ENCODE results near the gene P4HA3.
"Not testable (repeated sequence)": the region's sequence is repeated elsewhere in the genome, so short reads cannot be mapped to it uniquely, and the experiment has no call there.

P4HA3 gene

DNA sequence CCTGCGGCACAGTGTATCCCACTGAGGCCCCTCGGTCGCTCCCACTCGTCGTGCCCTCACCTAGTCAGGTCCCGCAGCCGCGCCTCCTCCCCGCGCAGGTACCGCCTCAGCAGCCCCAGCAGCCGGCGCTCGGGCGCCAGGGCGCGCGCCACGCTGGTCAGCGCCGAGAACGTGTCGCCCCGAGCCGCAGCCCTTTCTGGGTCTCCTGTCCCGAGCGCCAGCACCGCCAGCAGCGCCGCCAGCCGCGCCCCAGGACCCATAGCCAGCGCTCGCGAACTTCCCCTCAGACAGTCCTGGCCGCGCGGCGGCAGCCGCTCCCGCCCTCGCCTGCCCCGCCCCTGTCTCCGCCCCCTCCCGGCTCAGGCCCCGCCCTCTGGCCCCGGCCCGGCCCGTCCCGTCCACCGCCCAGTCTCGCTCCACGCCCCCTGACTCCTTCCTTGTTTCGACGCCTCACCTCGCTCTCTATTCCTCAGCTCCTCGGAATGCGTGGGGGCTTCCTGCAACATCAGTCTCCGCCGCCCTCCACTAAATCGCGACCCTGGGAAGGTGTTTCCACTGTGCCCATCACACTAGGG lies at the start of gene P4HA3:
P4HA3 (minus strand) TSS at position 289 of the 575 bp plus-strand sequence; CDS start at position 260, 29 bp downstream.
- DNase-seq = no peak

DNA sequence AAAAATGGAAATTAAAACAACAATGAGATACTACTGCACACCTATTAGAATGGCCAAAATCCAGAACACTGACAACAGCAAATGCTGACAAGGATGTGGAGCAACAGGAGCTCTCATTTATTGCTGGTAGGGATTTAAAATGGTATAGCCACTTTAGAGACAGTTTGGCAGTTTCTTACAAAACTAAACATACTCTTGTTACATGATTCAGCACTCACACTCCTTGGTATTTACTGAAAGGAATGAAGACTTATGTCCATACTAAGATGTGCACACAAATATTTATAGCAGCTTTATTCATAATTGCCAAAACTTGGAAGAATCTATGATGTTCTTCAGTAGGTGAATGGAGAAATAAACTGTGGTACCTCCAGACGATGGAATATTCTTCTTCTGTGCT lies 46.0 kb upstream of the P4HA3 start:
- no peak for DNase-seq

DNA sequence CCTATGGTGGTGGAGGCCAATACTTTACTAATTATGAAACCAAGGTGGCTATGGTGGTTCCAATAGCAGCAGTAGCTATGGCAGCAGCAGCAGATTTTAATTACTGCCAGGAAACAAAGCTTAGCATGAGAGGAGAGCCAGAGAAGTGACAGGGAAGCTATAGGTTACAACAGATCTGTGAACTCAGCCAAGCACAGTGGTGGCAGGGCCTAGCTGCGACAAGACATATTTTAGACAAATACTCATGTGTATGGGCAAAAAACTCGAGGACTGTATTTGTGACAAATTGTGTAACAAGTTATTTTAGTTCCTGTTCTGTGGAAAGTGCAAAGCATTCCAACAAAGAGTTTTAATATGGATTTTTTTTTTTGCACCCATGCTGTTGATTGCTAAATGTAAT lies 44.2 kb upstream of the P4HA3 start:
- DNase-seq = no peak

DNA sequence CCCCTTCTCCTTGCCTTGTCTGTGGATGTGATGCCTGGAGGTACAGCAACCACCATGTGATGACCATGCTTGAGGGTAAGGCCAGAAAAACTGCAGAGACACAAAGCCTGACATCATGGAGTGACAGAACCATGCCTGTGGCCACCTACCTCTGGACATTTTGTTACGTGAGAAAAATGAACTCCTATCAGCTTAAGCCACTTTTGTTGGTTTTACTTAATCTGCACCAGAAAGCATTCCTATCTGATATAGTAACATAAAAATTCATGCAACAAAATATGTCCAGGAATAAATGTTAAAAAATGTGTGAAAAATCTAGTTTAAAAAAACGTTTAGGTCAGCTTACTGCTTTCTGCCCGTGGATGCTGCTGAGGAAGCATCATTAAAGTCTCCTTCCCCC lies 42.6 kb upstream of the P4HA3 start:
- DNase-seq = no peak

DNA sequence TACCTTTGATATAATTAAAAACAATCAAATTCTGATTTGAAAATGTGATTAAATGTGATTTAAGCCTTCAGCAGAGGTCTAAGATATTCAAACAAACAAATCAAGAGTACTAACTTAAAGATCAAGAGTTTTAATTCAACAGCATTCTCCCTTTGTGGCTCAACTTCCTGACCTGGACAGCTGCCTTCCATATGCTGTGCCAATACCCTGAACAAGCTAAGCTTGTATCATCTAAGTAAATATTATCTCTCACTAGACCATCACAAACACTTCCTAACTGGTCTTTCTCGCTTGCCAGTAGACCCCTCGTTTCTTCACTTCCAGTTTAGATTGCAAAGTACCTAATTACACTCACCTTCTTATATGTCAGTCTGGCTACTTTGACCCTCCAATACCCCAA lies 35.9 kb upstream of the P4HA3 start:
- no peak for DNase-seq

DNA sequence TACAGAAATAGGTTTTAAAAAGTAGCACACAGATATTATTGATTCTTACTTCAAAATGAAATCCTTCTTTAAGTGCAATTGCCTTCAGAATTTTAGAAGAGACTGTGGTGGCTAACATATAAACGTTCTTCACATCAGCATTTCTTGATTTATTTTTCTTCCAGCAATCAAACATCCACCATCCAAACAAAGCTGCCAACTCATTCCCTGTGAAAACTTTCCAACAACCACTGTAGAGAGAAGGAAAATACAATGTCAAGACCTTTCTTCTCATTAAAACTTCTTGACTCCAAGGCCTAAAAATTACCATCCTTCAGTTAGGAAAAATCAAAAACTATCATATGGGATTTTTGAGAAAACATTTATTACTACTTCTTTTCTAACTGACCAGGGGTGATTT lies 34.0 kb upstream of the P4HA3 start:
- no peak for DNase-seq

DNA sequence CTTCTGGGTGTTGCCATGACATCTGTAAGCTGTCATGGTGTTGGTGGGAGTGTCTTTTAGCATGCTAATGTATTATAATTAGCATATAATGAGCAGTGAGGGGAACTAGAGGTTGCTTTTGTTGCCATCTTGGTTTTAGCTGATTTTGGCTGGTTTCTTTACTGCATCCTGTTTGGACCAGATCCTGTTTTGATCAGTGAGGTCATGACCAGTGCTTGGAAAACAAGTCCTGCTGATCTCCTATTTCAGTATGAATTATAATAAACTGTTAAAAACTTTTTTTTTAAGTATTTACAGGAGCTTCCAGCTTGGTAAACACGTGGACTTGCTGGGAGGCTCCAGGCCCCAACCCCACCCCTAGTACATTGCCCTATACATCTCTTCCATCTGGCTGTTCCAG lies 30.5 kb upstream of the P4HA3 start:
- DNase-seq = no peak

DNA sequence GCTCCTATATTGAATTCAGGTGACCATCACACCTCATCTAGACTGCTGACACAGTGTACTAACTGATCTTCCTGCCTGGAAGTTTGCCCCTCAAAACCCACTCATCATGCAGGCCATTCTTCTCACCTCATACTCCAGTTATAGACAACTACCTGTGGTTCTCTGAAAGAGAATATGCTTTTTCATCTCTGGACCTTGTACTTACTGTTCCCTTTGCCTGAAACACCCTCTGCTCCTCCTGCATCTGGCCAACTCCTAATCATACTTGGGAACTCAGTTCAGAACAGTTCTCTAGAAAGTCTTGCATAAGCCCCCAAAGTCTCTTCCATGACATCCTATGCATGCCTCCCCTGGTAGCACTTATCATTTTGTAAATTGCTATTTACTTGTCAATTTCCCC lies 28.2 kb upstream of the P4HA3 start:
- no peak for DNase-seq

DNA sequence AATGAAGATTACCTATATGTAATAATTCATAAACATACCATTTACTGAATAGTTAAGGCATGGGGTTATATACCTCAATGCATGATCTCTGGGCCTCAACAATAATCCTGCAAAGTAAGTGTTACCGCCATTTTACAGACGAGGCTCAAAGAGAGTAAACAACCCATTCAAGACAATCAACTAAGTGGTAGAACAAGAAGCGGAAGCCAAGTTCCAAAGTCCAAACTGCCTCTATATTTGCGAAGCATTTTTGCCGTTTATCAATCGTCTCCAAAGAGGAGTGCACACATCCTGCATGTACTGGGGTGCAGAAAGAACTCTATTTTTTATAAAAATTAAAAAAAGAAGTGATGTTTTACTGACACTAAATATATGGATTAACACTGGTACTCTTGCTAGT lies 27.5 kb upstream of the P4HA3 start:
- DNase-seq = no peak

DNA sequence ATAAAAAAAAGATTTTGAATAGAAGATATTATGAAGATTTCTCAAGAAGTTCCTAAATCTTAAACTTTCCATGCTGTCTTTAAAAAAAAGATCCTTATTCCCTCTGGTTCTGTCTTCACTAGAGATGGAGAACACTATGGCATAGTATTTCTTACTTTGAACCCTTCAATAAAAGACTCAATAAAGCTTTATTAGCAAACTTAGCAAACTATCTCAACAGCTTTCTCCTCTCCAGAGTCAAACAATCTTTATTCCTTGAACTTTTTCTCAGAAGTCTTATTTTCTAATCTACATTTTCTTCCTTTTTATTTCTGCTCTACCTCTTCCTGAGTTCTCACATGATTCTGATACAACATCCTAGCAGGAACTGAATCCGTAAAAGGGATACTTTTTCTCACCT lies 21.8 kb upstream of the P4HA3 start:
- no peak for DNase-seq

DNA sequence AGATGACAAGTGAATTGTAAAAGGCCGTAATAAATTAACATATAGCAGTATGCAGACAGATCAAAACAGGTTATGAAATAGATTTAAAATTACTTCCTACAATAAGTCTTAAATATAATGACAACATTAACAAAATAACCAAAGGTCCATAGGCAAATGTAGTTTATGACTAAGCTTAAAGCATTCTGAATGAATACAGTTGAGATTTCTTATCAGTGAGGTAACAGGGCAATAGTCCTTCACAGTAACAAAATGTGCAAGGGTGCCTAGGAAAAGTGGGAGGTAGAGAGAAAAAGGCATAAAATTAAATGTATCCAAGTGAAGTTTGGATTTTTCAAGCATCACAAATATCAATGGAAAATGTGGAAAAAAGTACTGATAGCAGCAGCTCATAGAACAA lies 20.9 kb upstream of the P4HA3 start:
- DNase-seq = no peak

DNA sequence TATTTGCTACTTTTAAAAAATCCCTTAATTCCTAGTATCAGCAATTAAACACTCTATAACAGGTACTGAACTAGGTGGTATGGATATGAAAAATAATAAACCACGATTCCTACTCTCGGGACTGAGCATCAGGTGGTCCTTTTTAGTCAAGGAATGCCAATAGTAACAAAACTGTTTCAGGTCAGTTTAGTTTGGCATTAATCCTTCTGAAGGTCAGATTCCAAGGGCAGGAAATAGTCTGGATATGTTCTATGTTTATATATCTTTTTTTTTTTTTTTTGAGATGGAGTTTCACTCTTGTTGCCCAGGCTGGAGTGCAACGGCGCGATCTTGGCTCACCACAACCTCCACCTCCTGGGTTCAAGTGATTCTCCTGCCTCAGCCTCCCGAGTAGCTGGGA lies 19.6 kb upstream of the P4HA3 start:
- not testable (repeated sequence) for DNase-seq

DNA sequence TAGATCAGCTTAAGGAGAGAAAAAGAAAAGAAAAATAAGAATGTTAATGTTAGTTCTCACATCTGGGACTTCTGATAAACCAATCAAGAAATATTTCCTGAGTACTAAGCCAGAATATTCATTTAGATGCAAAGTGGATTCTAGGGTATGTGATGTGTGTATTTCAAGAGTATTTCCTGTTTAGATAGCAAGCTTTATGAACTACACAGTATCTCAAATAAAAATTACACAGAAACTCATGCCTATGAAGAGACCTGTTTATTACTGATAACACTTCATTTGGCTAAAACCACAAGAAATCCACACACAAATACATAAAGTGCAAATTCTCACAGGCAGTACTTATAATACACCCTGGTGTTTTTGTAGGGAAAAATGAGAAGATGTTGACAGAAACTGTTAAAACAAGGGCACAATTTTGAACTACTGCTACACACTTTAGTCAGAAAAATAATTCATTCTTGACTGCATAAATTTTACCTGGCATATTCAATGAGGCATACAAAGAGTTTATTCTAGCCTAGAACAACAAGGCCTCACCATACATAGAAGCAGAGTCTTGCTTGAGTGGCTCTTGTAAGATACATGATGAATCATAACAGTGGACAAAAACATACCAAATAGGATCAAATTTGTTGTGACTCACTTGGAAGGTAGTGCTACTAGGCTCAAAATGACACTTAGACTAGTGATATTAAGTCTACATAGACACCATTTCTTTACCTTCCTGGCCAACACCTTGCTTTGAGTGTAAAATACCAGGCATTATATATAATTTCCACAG lies 18.8 kb upstream of the P4HA3 start:
- DNase-seq = no peak

DNA sequence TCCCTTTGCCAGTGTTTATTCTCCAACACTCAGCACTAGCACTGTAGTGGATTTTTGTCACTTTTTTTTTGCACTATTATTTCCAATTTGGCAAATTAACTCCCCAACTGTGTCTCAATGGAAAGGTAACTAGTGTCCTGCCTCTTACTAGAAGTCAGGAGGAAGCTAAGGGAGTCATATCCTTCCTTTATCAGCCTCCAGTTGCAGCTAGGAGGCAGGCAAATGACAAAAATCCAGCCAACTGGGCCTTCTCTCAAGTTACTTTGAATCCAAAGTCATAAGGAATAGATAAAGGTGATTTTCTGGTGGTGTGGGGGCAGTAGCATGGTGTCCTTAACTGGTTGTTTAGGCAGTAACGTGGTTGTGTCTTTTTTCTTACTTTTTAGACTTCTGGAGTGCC lies 15.6 kb upstream of the P4HA3 start:
- no peak for DNase-seq

DNA sequence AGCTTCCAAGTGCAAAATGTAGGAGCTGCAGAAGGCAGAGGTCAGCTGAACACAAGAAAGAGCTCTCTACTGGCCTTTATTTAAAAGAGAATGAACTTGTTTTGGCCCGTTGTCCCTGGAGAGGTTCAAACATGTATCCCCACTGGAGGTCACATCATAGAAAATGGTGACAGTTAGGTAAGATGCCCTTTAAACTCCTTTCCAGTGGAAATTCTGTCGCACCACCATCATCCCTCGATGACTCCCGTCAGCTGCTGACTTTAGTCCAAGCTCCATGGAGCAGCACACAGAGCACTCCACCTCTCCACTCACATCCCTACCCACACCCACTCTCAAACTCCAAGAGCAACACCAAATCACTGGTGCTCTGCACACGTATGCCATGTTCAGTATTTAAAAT lies 15.2 kb upstream of the P4HA3 start:
- no peak for DNase-seq

DNA sequence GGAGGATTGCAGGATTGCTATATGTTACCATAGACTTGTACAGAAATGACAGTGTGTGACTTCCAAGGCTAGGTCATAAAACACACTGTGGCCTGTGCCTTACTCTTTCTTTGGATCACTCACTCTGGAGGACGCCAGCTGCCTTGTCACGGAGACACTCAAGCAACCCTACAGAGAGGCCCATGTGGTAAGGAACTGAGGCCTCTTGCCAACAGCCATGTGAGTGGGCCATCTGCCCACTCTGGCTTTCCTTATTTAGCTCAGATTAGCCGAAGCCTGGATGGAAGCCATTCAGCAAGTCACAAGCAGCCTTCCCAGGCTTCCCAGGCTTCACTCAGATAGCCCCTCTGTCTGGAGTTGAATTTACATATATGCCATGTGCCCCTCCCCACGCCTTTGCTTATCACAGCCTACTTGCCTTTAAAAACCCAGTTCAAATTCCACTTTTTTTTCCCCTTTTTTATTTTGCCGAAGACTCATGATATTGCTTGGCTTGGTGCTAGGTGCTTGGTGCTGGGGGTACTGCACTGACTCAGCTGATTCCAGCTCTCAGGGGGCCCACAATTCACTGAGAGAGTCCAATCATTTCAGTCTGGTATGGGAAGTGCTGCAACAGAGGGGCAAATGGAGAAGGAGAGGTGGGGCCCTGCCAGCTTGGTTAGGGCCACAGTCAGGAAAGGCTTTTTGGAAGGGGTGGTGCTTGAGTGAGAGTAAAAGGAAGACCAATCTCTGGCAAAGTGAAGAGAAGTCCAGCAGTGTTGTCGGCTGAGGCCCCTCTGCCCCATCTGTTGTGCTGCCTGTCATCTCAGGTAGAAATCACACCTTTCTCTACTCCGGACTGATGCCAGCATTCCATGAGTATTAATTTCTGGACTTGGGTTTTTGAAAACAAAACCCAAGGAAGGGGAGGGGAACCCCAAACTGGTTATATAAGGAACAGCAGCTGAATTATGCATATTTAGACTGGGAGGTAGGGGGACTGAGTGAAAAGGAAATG lies 14.5 kb upstream of the P4HA3 start:
- peak; percentile 73 for DNase-seq

DNA sequence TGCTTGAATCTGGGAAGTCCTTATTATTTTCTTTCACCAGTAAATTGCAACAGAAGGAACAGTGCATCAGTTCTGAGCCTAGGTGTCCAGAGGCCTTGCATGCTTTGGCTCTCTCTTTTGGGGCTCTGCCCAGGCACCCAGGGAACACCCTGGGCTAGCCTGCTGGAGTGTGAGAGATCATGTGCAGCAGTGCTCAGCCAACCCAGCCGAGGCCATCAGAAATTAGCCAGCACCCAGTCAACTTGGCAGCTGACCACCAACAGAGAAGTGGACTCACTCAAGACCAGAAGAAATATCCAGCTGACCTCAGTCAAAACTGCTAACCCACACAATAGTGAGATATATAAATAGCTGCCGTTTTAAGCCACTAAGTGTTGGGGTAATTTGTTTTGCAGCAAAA lies 11.2 kb upstream of the P4HA3 start:
- no peak for DNase-seq

DNA sequence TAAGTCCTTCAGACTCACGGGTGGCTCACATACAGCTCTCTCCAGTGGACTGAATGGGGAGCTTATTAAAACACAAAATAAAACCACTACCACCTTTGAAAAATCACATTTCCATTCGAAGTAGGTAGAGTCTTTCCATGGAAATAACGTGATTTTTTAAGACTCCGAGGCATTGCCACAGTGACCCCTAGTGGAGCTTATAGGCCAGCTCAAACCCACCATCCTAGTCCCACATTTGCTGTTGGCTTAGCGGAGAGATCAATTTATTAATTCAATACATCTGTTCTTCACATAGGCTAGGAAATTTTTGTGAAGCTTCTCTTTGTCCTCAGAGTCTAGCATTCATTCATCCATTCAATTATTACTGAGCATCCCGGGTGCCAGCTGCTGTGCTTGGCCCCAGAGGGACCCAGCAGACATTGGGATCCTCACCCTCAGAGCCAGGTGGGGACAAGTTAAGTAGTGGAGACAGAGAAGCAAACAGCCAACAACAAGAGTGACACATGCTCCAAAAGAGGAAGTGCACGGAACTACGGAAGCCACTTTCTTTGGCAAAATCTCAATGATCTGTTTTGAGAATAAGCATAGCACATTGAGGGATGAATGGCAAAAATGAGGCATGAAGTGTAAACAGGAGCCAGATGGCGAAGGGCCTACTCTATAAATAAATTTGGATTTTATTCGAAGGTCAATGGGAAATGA lies 10.2 kb upstream of the P4HA3 start:
- no peak for DNase-seq

DNA sequence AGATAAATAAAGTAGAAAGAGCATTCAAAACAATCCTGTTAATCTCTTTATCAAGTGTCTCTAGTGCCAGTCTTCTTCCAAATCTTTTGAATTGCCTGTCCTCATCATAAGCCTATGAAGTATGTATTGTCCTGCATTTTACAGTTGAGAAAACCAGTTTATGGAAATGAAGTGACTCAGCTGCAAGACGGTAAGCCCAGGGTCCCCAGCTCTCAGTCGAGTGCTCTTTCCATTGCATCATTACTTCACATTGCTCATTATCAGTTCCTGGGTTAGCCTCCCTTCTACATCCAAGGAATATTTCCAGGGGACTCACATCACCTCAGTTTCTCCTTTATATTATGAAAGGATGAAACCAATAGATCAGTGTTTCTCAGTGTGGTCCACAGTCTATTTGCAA lies 9.1 kb upstream of the P4HA3 start:
- DNase-seq = no peak

DNA sequence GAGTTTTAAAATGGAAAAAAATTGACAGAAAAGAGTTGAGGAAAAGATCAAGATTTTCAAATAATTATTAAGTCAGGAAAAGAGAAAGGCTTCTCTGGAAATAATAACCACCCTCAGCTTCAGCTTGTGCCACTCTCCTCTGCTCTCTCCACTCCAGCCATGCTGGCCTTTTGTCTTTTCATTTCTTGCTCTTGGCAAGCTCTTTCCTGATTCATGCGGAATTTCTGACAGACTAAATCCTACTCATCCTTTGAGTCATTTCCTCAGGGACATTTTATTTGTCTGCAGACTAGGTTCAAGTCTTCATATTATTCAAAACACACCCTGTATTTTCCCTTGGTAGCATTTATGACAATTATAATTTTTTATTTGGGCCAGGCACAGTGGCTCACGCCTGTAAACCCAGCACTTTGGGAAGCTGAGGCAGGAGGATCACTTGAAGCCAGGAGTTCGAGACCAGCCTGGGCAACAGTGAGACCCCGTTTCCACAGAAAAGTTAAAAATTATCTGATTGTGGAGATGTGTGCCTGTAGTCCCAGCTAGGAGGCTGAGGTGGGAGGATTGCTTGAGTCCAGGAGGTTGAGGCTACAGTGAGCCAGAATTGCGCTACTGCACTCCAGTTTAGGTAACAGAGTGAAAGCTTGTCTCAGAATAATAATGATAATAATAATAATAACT lies 7.8 kb upstream of the P4HA3 start:
- no peak for DNase-seq

DNA sequence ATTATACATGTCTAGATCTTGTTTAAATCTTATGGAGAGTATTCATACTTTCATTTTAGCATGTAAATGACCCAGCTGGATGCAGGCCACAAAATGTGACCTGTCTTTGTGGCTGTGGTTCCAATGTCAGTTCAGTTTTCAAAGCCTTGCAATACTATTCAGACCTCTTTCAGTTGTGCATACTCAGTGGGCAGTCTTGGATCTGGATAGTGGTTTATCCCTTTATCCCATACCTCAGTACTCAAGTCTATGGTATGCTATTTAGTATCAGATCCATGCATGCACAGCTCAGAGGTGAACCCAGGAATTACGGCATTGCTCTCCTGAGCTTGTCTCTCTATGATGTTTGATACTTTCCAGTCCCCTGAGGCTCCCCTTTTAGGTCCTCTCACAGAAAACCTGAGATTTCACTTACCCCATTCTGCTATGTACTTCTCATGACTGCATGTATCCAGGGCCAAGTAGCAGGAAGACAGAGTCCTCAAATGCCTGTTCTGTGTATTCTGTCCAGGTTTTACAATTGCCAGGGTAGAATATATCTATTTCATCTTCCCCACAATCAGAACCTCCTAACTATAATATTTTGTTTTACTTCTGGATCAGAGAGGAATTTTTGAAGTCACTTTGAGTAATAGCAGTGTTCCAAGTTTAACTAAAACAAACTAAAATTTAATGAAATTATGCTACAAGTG lies 6.9 kb upstream of the P4HA3 start:
- no peak for DNase-seq
